ENCODE measurements around the gene TRAF7.
"Not testable (repeated sequence)": the region's sequence is repeated elsewhere in the genome, so short reads cannot be mapped to it uniquely, and the experiment has no call there.

The TRAF7 gene

GRCh38 chr16:2199621-2200139 is 44.1 kb downstream of the TRAF7 start:
- no peak for DNase-seq (ENCODE audit: low read depth)

GRCh38 chr16:2200313-2200712 is 44.7 kb downstream of the TRAF7 start:
- DNase-seq (ENCODE audit: low read depth) = no peak

GRCh38 chr16:2203119-2203688 is 47.6 kb downstream of the TRAF7 start:
- not testable (repeated sequence) for DNase-seq (ENCODE audit: low read depth)

GRCh38 chr16:2204416-2205103 is 49.0 kb downstream of the TRAF7 start:
- DNase-seq (ENCODE audit: low read depth) = no peak

GRCh38 chr16:2205104-2205966 is 49.8 kb downstream of the TRAF7 start, which contains the start of gene MLST8:
MLST8 (plus strand) TSS chr16:2205454; CDS start chr16:2206086, 632 bp downstream.
- DNase-seq (ENCODE audit: low read depth) = peak; percentile 81

- DNase-seq (ENCODE audit: low read depth) = no peak
Observed at GRCh38 chr16:2205967-2206313, 50.4 kb downstream of the TRAF7 start.

GRCh38 chr16:2206420-2206779 is 50.8 kb downstream of the TRAF7 start:
- no peak for DNase-seq (ENCODE audit: low read depth)

GRCh38 chr16:2206780-2207433 is 51.3 kb downstream of the TRAF7 start:
- no peak for DNase-seq (ENCODE audit: low read depth)

GRCh38 chr16:2207872-2208271 is 52.3 kb downstream of the TRAF7 start:
- no peak for DNase-seq (ENCODE audit: low read depth)

GRCh38 chr16:2208308-2208707 is 52.7 kb downstream of the TRAF7 start:
- DNase-seq (ENCODE audit: low read depth) = no peak

- DNase-seq (ENCODE audit: low read depth) = no peak
Observed at GRCh38 chr16:2208772-2209171, 53.2 kb downstream of the TRAF7 start.

- DNase-seq (ENCODE audit: low read depth) = no peak
Observed at GRCh38 chr16:2209258-2210008, 53.9 kb downstream of the TRAF7 start.

GRCh38 chr16:2210009-2210332 is 54.4 kb downstream of the TRAF7 start:
- no peak for DNase-seq (ENCODE audit: low read depth)

- DNase-seq (ENCODE audit: low read depth) = no peak
Observed at GRCh38 chr16:2210386-2211365, 55.1 kb downstream of the TRAF7 start, which contains the start of gene BRICD5. BRICD5 (minus strand) TSS chr16:2210863; CDS start chr16:2210833, 30 bp downstream.

- DNase-seq (ENCODE audit: low read depth) = no peak
Observed at GRCh38 chr16:2211923-2212347, 56.4 kb downstream of the TRAF7 start.

GRCh38 chr16:2212362-2213324 is 57.1 kb downstream of the TRAF7 start:
- no peak for DNase-seq (ENCODE audit: low read depth)

- DNase-seq (ENCODE audit: low read depth) = no peak
Observed at GRCh38 chr16:2213817-2214718, 58.5 kb downstream of the TRAF7 start.

- no peak for DNase-seq (ENCODE audit: low read depth)
Observed at GRCh38 chr16:2214719-2214968, 59.1 kb downstream of the TRAF7 start, which contains the start of gene PGP. PGP (minus strand) TSS chr16:2214840; CDS start chr16:2214777, 63 bp downstream.
